Omental fat pad (tissue), 4 donors: ENCODE measurements around the gene SEPTIN1. TPM values are rescaled to one million over a fixed set of nuclear protein-coding genes. Genes with fewer than 3 reads are reported as not detected.
A peak's percentile ranks its signal among the peaks of the same experiment; 100 is the strongest.

Experiments
- ATAC-seq: fragments of 150-250 bp; one replicate; pipeline ENCODE4 v1.9.1; 2016; ENCODE audit warnings: mild to moderate bottlenecking, moderate library complexity; ENCODE audit not compliant: low FRiP score
- DNase-seq: peaks from one replicate; pipeline ENCODE4 v3.0.0-alpha.2; 2019; ENCODE audit warnings: low spot score
- CTCF ChIP-seq, 3 donors: fragments of 450-650 bp; IDR thresholded peaks; one replicate each; pipeline ENCODE4 v1.5.1; 2016 to 2017; ENCODE audit warnings: antibody characterized with exemption in 3 of 3, mild to moderate bottlenecking in 3 of 3, moderate library complexity in 2 of 3
- total RNA-seq, 4 donors: library from RNA; depleted of rRNA; stranded (reverse); fragments of >200 nt; gene quantifications; one replicate each; pipeline ENCODE4 v1.1.0, GENCODE V29; 2016

SEPTIN1 gene
- total RNA-seq, 4 donors from 2014 or later = 0.93 to 2.6 (median 2.4) TPM

DNA sequence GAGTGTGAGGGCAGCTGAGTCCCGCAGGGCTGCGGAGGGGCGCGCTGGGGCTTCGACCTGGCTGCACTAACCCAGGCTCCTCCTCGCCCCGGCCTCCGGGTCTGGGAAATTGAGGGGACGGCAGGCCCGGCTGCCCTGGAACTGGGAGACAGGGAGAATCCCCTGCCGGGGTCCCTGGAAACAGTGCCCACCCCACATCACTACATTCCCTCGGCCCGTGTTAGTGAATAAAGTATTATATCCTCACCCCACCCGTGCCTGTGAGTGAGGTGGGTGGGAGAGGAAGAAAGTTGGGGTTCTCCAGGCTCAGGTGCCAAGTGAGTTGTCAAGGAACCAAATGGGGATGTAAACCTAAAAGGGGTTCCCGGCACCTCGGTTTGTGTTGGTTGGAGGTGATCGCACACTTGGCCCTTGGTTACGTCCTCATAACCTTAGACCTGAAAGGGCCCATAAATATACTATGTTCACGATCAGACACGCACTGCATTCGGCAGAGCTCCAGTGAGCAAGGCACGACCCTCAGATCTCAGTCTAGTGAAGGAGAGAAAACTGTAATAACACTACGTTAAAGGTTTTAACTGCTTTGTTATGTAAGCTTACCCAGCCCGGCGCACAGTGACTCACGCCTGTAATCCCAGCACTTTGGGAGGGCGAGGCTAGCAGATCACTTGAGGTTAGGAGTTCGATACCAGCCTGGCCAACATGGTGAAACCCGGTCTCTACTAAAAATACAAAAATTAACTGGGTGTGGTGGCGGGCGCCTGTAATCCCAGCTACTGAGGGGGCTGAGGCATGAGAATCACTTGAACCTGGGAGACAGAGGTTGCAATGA lies 36.2 kb upstream of the SEPTIN1 start:
- DNase-seq = no peak
- TF ChIP-seq CTCF (IDR thresholded peaks at IDR 0.05) = no peak
- no peak for ATAC-seq

- no peak for TF ChIP-seq CTCF (IDR thresholded peaks at IDR 0.05)
- no peak for DNase-seq
Observed at GRCh38 chr16:30417529-30418349, 35.4 kb upstream of the SEPTIN1 start.

GRCh38 chr16:30416624-30417528 lies 34.5 kb upstream of the SEPTIN1 start:
- ATAC-seq (peak; percentile 3), DNase-seq (no peak)
- TF ChIP-seq CTCF (IDR thresholded peaks at IDR 0.05) = no peak

More at GRCh38 chr16:30417529-30418349, 35.4 kb upstream of the SEPTIN1 start:
- peak; percentile 87 for ATAC-seq

DNA sequence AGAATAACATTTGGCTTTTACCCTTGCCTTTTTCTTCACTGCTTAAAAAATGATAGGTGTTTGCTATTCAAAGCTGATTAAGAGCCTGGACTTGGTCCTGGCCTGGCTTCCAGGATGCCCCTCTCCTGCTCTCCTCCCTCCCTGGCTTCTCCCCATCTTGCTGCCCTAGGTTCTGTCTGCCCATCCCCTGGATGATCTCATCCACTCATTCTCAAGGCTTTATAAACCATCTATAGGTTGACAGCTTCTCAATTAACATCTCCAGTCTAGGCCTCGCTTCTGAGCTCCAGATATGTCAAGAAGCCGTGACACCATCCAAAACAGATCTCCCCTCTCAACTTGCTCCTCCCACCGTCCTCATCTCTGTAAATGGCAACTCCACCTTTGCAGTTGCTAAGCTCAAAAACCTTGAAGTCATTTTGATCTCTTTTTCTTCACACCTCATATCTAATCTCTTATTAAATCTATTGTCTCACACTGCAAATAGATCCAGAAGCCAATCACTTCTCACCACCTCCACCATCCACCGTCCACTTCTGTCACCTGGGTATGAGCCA lies 33.8 kb upstream of the SEPTIN1 start:
- DNase-seq (no peak), ATAC-seq (no peak)
- TF ChIP-seq CTCF (IDR thresholded peaks at IDR 0.05) = no peak

DNA sequence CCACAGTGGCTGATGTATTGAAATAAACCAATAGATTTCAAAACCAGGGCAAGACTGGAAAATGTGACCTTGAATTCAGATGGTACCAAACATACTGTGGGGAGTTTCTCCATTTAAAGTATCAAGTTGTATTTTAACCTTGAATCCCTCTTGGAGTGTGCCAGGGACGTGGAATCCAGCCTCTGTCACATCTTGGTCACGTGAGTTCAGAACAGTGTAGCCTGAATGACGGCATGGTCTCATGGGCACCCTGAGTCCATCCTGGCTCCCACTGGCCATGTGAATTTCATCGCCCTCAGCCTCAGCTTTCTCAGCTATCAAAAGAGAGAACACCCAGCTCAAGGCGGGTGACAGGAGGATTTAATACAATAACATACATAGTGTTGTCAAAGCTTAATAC lies 31.8 kb upstream of the SEPTIN1 start:
- no peak for TF ChIP-seq CTCF (IDR thresholded peaks at IDR 0.05)
- ATAC-seq (no peak), DNase-seq (no peak)

GRCh38 chr16:30413112-30413806 lies 30.9 kb upstream of the SEPTIN1 start:
- no peak for ATAC-seq
- TF ChIP-seq CTCF (IDR thresholded peaks at IDR 0.05) = no peak
- DNase-seq = no peak
